Hepatic stellate cell (primary cell): ENCODE data around the gene LHX5.
"Not testable (repeated sequence)": the region's sequence is repeated elsewhere in the genome, so short reads cannot be mapped to it uniquely, and the experiment has no call there.

ENCODE experiments used
- DNase-seq: peaks from one replicate; pipeline ENCODE4 v3.0.0; 2011; ENCODE audit warnings: low spot score

LHX5 gene

GRCh38 chr12:113471619-113472171 is at the start of gene LHX5:
LHX5 (minus strand) TSS chr12:113471871; CDS start chr12:113471498, 373 bp downstream.
- DNase-seq, result no peak

GRCh38 chr12:113519464-113520307 is 48.0 kb upstream of the LHX5 start:
- no peak for DNase-seq

GRCh38 chr12:113515082-113515856 is 43.6 kb upstream of the LHX5 start:
- no peak for DNase-seq

GRCh38 chr12:113514602-113515001 is 42.9 kb upstream of the LHX5 start:
- no peak for DNase-seq

GRCh38 chr12:113512568-113512967 is 40.9 kb upstream of the LHX5 start:
- DNase-seq, result no peak

GRCh38 chr12:113506867-113507266 is 35.2 kb upstream of the LHX5 start:
- no peak for DNase-seq

GRCh38 chr12:113505941-113506340 is 34.3 kb upstream of the LHX5 start:
- DNase-seq, result no peak

- no peak for DNase-seq
Measured at GRCh38 chr12:113504917-113505316, 33.2 kb upstream of the LHX5 start.

GRCh38 chr12:113500782-113501311 is 29.2 kb upstream of the LHX5 start:
- no peak for DNase-seq

- DNase-seq, result no peak
Measured at GRCh38 chr12:113500306-113500675, 28.6 kb upstream of the LHX5 start.

- DNase-seq, result no peak
Measured at GRCh38 chr12:113498490-113498889, 26.8 kb upstream of the LHX5 start.

GRCh38 chr12:113497693-113498092 is 26.0 kb upstream of the LHX5 start:
- no peak for DNase-seq

- not testable (repeated sequence) for DNase-seq
Measured at GRCh38 chr12:113495941-113496340, 24.3 kb upstream of the LHX5 start.

GRCh38 chr12:113488322-113488721 is 16.7 kb upstream of the LHX5 start:
- DNase-seq, result no peak

GRCh38 chr12:113486722-113487121 is 15.1 kb upstream of the LHX5 start:
- no peak for DNase-seq

- DNase-seq, result no peak
Measured at GRCh38 chr12:113485330-113485729, 13.7 kb upstream of the LHX5 start.

- no peak for DNase-seq
Measured at GRCh38 chr12:113482334-113482733, 10.7 kb upstream of the LHX5 start.

- DNase-seq, result no peak
Measured at GRCh38 chr12:113480336-113480971, 8.8 kb upstream of the LHX5 start.

GRCh38 chr12:113479590-113480335 is 8.1 kb upstream of the LHX5 start:
- DNase-seq, result peak; percentile 49

GRCh38 chr12:113479216-113479589 is 7.5 kb upstream of the LHX5 start:
- DNase-seq, result no peak

GRCh38 chr12:113478351-113479011 is 6.8 kb upstream of the LHX5 start:
- DNase-seq, result no peak
